A673 (cell line): ENCODE measurements around the gene POGLUT2.

ENCODE experiments used
- CTCF ChIP-seq: fragments of 300-800, 200-600 bp; sonication (generic); conservative IDR thresholded peaks from 2 replicates; pipeline ENCODE4 v1.5.1; 2017; ENCODE audit warnings: low read depth, mild to moderate bottlenecking, antibody characterized with exemption, low read length, moderate library complexity, mixed read lengths
- EZH2 ChIP-seq: fragments of 200-600 bp; sonication (generic); IDR thresholded peaks from 2 replicates; pipeline ENCODE4 v1.6.1; 2017; ENCODE audit warnings: borderline replicate concordance, low read depth, mild to moderate bottlenecking, mixed read lengths, antibody characterized with exemption, low read length; ENCODE audit not compliant: poor library complexity, severe bottlenecking

DNA sequence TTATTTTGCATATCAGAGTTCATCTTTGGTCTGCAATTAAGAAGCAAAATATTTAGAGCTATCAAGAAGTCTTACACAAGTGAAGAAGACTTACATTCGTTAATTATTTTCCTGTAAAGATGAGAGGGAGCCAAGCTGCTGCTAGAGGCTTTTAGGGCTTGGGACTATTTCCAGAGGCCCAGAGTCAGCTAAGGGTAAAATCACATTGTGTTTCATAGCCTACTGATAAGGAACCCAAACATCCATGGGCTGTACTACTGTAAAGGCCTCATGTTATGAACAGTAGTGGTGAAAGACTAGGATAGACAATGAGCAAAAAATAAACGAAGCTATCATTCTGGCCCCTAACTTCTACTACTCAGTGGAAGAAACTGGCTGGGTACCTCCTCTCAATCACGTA is 14.3 kb downstream of the POGLUT2 start:
- TF ChIP-seq CTCF (no peak), EZH2 (no peak)
